ENCODE results near the gene GFER. TPM values are rescaled to one million over a fixed set of nuclear protein-coding genes. Genes with fewer than 3 reads are reported as not detected.
"Not testable (repeated sequence)": the region's sequence is repeated elsewhere in the genome, so short reads cannot be mapped to it uniquely, and the experiment has no call there.

Gene GFER
- total RNA-seq, 2 experiments from 2014 or later = 34.4 to 37.5 TPM

- Mint-ChIP-seq H3K4me1 (ENCODE audit: low read depth) (peaks cover 13% of the 10 kb centered on the region), H3K36me3 (no peaks in the 10 kb centered on the region), H3K27me3 (peaks cover 16% of the 10 kb centered on the region), H3K4me3 (peak within 1 kb of the TSS; percentile 42), H3K27ac (no peak within 1 kb of the TSS), H3K9me3 (no peaks in the 10 kb centered on the region)
- intact Hi-C loops (cut with micrococcal nuclease) = no loop called here
- DNase-seq = no peak
- POLR2A ChIA-PET = no interaction called here
- CTCF ChIA-PET = interaction anchor here (1.6 to 2.2 kb wide), 2 partner anchors 114 to 126 kb away, joined by 5 to 13 read pairs; no protein-coding TSS in a partner anchor
Observed at GRCh38 chr16:2026461-2027023, 42.5 kb downstream of the GFER start, which contains the start of gene NHERF2. Gene NHERF2 (plus strand): TSS chr16:2026902. CDS start chr16:2027006, 104 bp downstream.

- ChIA-PET POLR2A (no interaction called here), CTCF (interaction anchor here (1.0 to 2.2 kb wide), 4 partner anchors 8 to 125 kb away, joined by 3 to 13 read pairs (median 4); partner anchors contain the start of gene NPW)
- intact Hi-C loops (cut with micrococcal nuclease) = no loop called here
Observed at GRCh38 chr16:2027024-2028010, 43.3 kb downstream of the GFER start.

GRCh38 chr16:2028146-2028545, 44.2 kb downstream of the GFER start:
- H3K9me3 Mint-ChIP-seq = no peaks in the 10 kb centered on the region
- H3K36me3 Mint-ChIP-seq = no peaks in the 10 kb centered on the region
- H3K4me3 Mint-ChIP-seq = no peak overlapping the region
- CTCF ChIA-PET = interaction anchor here (1.0 to 2.2 kb wide), 3 partner anchors 9 to 112 kb away, joined by 3 to 13 read pairs (median 4); partner anchors contain the start of gene NPW
- intact Hi-C loops (cut with micrococcal nuclease) = no loop called here
- H3K27me3 Mint-ChIP-seq = peaks cover 6% of the 10 kb centered on the region
- POLR2A ChIA-PET = no interaction called here
- DNase-seq = no peak
- no peak overlapping the region for H3K27ac Mint-ChIP-seq
- peaks cover 8% of the 10 kb centered on the region for H3K4me1 Mint-ChIP-seq (ENCODE audit: low read depth)

More at GRCh38 chr16:2027024-2028010, 43.3 kb downstream of the GFER start:
- H3K9me3 Mint-ChIP-seq = no peaks in the 10 kb centered on the region
- H3K36me3 Mint-ChIP-seq = no peaks in the 10 kb centered on the region
- H3K4me1 Mint-ChIP-seq (ENCODE audit: low read depth) = peaks cover 13% of the 10 kb centered on the region
- no peak overlapping the region for H3K27ac Mint-ChIP-seq
- peak overlapping the region; percentile 42 for H3K4me3 Mint-ChIP-seq
- no peak for DNase-seq
- peaks cover 13% of the 10 kb centered on the region for H3K27me3 Mint-ChIP-seq

GRCh38 chr16:2028620-2029220, 44.7 kb downstream of the GFER start:
- Mint-ChIP-seq H3K27ac (no peak overlapping the region), H3K36me3 (no peaks in the 10 kb centered on the region), H3K27me3 (peaks cover 6% of the 10 kb centered on the region), H3K9me3 (no peaks in the 10 kb centered on the region), H3K4me3 (no peak overlapping the region), H3K4me1 (ENCODE audit: low read depth) (peaks cover 6% of the 10 kb centered on the region)
- intact Hi-C loops (cut with micrococcal nuclease) = no loop called here
- no peak for DNase-seq
- POLR2A ChIA-PET = no interaction called here
- CTCF ChIA-PET = interaction anchor here (1.0 to 2.2 kb wide), 2 partner anchors 9 to 112 kb away, joined by 3 to 13 read pairs; partner anchors contain the start of gene NPW

GRCh38 chr16:2029350-2029749, 45.4 kb downstream of the GFER start:
- H3K4me3 Mint-ChIP-seq = no peak overlapping the region
- intact Hi-C loops (cut with micrococcal nuclease) = no loop called here
- no peak overlapping the region for H3K27ac Mint-ChIP-seq
- ChIA-PET CTCF (no interaction called here), POLR2A (no interaction called here)
- DNase-seq = no peak
- H3K4me1 Mint-ChIP-seq (ENCODE audit: low read depth) = peaks cover 5% of the 10 kb centered on the region
- H3K36me3 Mint-ChIP-seq = no peaks in the 10 kb centered on the region
- H3K9me3 Mint-ChIP-seq = no peaks in the 10 kb centered on the region
- peaks cover 6% of the 10 kb centered on the region for H3K27me3 Mint-ChIP-seq

- no peaks in the 10 kb centered on the region for H3K9me3 Mint-ChIP-seq
- H3K36me3 Mint-ChIP-seq = no peaks in the 10 kb centered on the region
- DNase-seq = no peak
- intact Hi-C loops (cut with micrococcal nuclease) = no loop called here
- CTCF ChIA-PET = no interaction called here
- POLR2A ChIA-PET = no interaction called here
- peaks cover 4% of the 10 kb centered on the region for H3K4me1 Mint-ChIP-seq (ENCODE audit: low read depth)
- H3K27ac Mint-ChIP-seq = no peak overlapping the region
- H3K4me3 Mint-ChIP-seq = no peak overlapping the region
- H3K27me3 Mint-ChIP-seq = peaks cover 6% of the 10 kb centered on the region
Observed at GRCh38 chr16:2030036-2030435, 46.0 kb downstream of the GFER start.

GRCh38 chr16:2031081-2031577, 47.1 kb downstream of the GFER start:
- Mint-ChIP-seq H3K4me3 (no peak overlapping the region), H3K4me1 (ENCODE audit: low read depth) (peaks cover 4% of the 10 kb centered on the region), H3K27me3 (peaks cover 4% of the 10 kb centered on the region), H3K27ac (no peak overlapping the region), H3K9me3 (no peaks in the 10 kb centered on the region), H3K36me3 (no peaks in the 10 kb centered on the region)
- intact Hi-C loops (cut with micrococcal nuclease) = no loop called here
- no peak for DNase-seq
- CTCF ChIA-PET = no interaction called here
- POLR2A ChIA-PET = no interaction called here

GRCh38 chr16:2032285-2033056, 48.5 kb downstream of the GFER start:
- ChIA-PET CTCF (interaction anchor here (1.1 kb wide), 1 partner anchor 10 kb away, joined by 4 read pairs; no protein-coding TSS in a partner anchor), POLR2A (no interaction called here)
- Mint-ChIP-seq H3K36me3 (no peaks in the 10 kb centered on the region), H3K4me3 (no peak overlapping the region), H3K9me3 (no peaks in the 10 kb centered on the region), H3K4me1 (ENCODE audit: low read depth) (peaks cover 2% of the 10 kb centered on the region), H3K27me3 (peaks cover 2% of the 10 kb centered on the region), H3K27ac (no peak overlapping the region)
- DNase-seq = no peak
- intact Hi-C loops (cut with micrococcal nuclease) = no loop called here

GRCh38 chr16:2033057-2033908, 49.3 kb downstream of the GFER start:
- no peaks in the 10 kb centered on the region for H3K9me3 Mint-ChIP-seq
- CTCF ChIA-PET = interaction anchor here (1.0 to 1.1 kb wide), 2 partner anchors 11 to 107 kb away, joined by 4 to 5 read pairs; no protein-coding TSS in a partner anchor
- no peaks in the 10 kb centered on the region for H3K36me3 Mint-ChIP-seq
- intact Hi-C loops (cut with micrococcal nuclease) = no loop called here
- H3K27ac Mint-ChIP-seq = no peak overlapping the region
- no peak for DNase-seq
- H3K4me3 Mint-ChIP-seq = no peak overlapping the region
- POLR2A ChIA-PET = no interaction called here
- H3K27me3 Mint-ChIP-seq = no peaks in the 10 kb centered on the region
- no peaks in the 10 kb centered on the region for H3K4me1 Mint-ChIP-seq (ENCODE audit: low read depth)

- H3K4me1 Mint-ChIP-seq (ENCODE audit: low read depth); POLR2A ChIA-PET; H3K27me3 Mint-ChIP-seq; intact Hi-C loops (cut with micrococcal nuclease); H3K27ac Mint-ChIP-seq; DNase-seq; H3K9me3 Mint-ChIP-seq; H3K4me3 Mint-ChIP-seq; H3K36me3 Mint-ChIP-seq: not testable (repeated sequence)
- CTCF ChIA-PET = interaction anchor here (1.0 kb wide), 1 partner anchor 106 kb away, joined by 5 read pairs; no protein-coding TSS in a partner anchor
Observed at GRCh38 chr16:2033909-2034695, 50.1 kb downstream of the GFER start.

All from activated CD4-positive, alpha-beta memory T cell treated with anti-CD3 and anti-CD28 coated beads for 36 hours (primary cell).